GM18907 (cell line): ENCODE results near the gene ITPR3.
A peak's percentile ranks its signal among the peaks of the same experiment; 100 is the strongest.

Experiments used
- ATAC-seq: cut with Tn5 transposase; IDR thresholded peaks from one replicate; pipeline ENCODE4 v1.9.1; 2021; ENCODE audit warnings: mild to moderate bottlenecking, moderate library complexity; ENCODE audit not compliant: unreplicated experiment

The ITPR3 gene

GRCh38 chr6:33695451-33695887, 74.3 kb downstream of the ITPR3 start:
- no peak for ATAC-seq

GRCh38 chr6:33696076-33696475, 75.0 kb downstream of the ITPR3 start:
- ATAC-seq, result no peak

GRCh38 chr6:33696548-33697518, 75.7 kb downstream of the ITPR3 start:
- ATAC-seq, result no peak

GRCh38 chr6:33697845-33698244, 76.7 kb downstream of the ITPR3 start:
- ATAC-seq, result no peak

GRCh38 chr6:33698494-33698893, 77.4 kb downstream of the ITPR3 start:
- no peak for ATAC-seq

GRCh38 chr6:33699131-33699530, 78.0 kb downstream of the ITPR3 start:
- ATAC-seq, result no peak

GRCh38 chr6:33699739-33700138, 78.6 kb downstream of the ITPR3 start:
- no peak for ATAC-seq

- peak; percentile 42 for ATAC-seq
Measured at GRCh38 chr6:33700391-33701050, 79.4 kb downstream of the ITPR3 start.

- no peak for ATAC-seq
Measured at GRCh38 chr6:33702345-33702977, 81.3 kb downstream of the ITPR3 start.

- ATAC-seq, result no peak
Measured at GRCh38 chr6:33704215-33705066, 83.3 kb downstream of the ITPR3 start.

- ATAC-seq, result no peak
Measured at GRCh38 chr6:33705268-33705885, 84.3 kb downstream of the ITPR3 start.

GRCh38 chr6:33705955-33706725, 85.0 kb downstream of the ITPR3 start:
- no peak for ATAC-seq

- ATAC-seq, result no peak
Measured at GRCh38 chr6:33707771-33708170, 86.6 kb downstream of the ITPR3 start.

- no peak for ATAC-seq
Measured at GRCh38 chr6:33708516-33709204, 87.5 kb downstream of the ITPR3 start.

GRCh38 chr6:33709605-33710295, 88.6 kb downstream of the ITPR3 start:
- no peak for ATAC-seq

GRCh38 chr6:33710296-33711121, 89.4 kb downstream of the ITPR3 start:
- peak; percentile 10 for ATAC-seq
